ENCODE data around the gene OPRD1. TPM values are rescaled to one million over a fixed set of nuclear protein-coding genes. Genes with fewer than 3 reads are reported as not detected.

OPRD1 gene
- total RNA-seq, 1 donor from 2014 or later = not detected

DNA sequence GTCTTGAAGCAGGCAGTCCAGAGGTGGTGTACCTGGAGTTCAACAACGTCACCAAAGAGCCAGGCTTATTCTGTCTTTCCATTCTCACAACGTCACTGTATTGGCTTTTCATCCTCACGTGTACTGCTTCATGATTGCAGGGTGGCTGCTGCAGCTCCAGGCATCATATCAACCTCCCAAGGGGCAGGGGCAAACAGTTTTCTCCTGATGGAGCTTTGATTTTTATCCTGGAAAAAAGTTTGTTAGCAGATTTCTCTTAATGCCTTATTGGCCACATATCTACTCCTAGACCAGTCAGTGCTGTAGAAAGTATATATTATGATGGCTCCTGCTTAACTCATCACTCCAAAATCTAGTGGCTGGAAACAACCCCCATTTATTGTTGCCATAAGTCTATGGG is 8.3 kb upstream of the OPRD1 start:
- no peak overlapping the region for H3K27ac ChIP-seq (replicated peaks)
- no peaks in the 10 kb centered on the region for H3K9me3 ChIP-seq (replicated peaks)
- H3K36me3 ChIP-seq = no peaks in the 10 kb centered on the region
- peaks cover 23% of the 10 kb centered on the region for H3K27me3 ChIP-seq (ENCODE audit: low read depth)
- DNase-seq = no peak
- TF ChIP-seq, protein P1, sequence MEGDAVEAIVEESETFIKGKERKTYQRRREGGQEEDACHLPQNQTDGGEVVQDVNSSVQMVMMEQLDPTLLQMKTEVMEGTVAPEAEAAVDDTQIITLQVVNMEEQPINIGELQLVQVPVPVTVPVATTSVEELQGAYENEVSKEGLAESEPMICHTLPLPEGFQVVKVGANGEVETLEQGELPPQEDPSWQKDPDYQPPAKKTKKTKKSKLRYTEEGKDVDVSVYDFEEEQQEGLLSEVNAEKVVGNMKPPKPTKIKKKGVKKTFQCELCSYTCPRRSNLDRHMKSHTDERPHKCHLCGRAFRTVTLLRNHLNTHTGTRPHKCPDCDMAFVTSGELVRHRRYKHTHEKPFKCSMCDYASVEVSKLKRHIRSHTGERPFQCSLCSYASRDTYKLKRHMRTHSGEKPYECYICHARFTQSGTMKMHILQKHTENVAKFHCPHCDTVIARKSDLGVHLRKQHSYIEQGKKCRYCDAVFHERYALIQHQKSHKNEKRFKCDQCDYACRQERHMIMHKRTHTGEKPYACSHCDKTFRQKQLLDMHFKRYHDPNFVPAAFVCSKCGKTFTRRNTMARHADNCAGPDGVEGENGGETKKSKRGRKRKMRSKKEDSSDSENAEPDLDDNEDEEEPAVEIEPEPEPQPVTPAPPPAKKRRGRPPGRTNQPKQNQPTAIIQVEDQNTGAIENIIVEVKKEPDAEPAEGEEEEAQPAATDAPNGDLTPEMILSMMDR (IDR thresholded peaks at IDR 0.05; ENCODE audit: borderline replicate concordance) = no peak
- H3K4me1 ChIP-seq = no peaks in the 10 kb centered on the region
- no peak overlapping the region for H3K4me3 ChIP-seq
- intact Hi-C loops (cut with micrococcal nuclease) = no loop called here

DNA sequence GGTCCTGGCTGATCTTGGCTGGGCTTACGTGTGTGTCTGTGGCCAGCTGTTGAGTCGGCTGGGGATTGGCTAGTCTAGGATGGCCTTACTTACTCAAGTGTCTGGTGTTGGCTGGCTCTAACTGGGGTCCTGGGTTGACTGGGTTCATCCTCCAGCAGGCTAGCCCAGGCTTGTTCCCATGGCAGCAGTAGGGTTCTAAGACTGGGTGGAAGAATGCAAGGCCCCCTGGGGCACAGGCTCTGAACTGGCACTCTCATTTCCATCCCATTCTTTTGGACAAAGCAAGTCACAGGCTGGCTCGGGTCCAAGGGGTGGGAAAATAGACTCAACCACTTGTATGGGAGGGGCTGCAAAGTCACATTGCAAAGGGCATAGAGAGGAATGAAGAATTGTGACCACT is 7.9 kb upstream of the OPRD1 start:
- no peak overlapping the region for H3K4me3 ChIP-seq
- H3K36me3 ChIP-seq = no peaks in the 10 kb centered on the region
- H3K27me3 ChIP-seq (ENCODE audit: low read depth) = peaks cover 27% of the 10 kb centered on the region
- TF ChIP-seq, protein P1 (IDR thresholded peaks at IDR 0.05; ENCODE audit: borderline replicate concordance) = no peak
- H3K9me3 ChIP-seq (replicated peaks) = no peaks in the 10 kb centered on the region
- DNase-seq = no peak
- no peaks in the 10 kb centered on the region for H3K4me1 ChIP-seq
- intact Hi-C loops (cut with micrococcal nuclease) = no loop called here
- H3K27ac ChIP-seq (replicated peaks) = no peak overlapping the region

DNA sequence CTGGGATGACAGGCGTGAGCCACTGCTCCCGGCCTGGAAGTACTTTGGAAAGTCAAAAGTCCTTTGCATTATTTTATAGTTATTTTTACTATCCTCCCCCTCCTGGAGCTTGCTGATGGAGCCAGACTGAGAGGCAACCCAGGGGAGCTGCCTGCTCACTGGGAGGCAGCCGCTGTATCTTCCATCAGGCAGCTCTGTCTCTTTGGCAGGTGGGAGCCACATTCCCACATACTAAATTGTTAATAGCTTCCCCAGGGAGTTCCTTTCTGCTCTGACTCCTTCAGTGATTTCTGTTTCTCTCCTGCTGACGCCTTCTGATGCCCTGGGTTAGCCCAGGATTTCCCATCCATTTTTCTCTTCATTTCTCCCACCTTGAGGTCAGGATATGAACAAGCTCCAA is 4.9 kb upstream of the OPRD1 start:
- Histone ChIP-seq H3K9me3 (replicated peaks) (no peaks in the 10 kb centered on the region), H3K4me3 (no peak overlapping the region), H3K27ac (replicated peaks) (no peak overlapping the region), H3K4me1 (no peaks in the 10 kb centered on the region), H3K36me3 (no peaks in the 10 kb centered on the region), H3K27me3 (ENCODE audit: low read depth) (peaks cover 57% of the 10 kb centered on the region)
- no peak for DNase-seq
- TF ChIP-seq, protein P1 (IDR thresholded peaks at IDR 0.05; ENCODE audit: borderline replicate concordance) = no peak
- intact Hi-C loops (cut with micrococcal nuclease) = no loop called here

DNA sequence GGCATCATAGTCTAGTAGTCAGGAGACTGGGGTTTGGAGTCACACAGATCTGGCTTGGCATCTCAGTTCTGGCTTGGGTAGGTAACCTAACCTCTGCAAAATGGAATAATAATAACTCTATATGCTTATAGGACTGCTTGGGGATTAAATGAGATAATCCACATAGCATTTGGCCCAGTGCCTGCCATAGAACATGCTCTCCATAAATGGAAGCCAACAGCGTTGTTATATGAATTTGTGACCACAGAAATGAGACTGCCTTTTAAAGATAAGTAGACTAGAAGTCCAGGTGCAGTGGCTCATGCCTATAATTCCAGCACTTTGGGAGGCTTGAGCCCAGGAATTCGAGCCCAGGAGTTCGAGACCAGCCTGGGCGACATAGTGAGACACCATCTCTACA is 4.0 kb upstream of the OPRD1 start:
- DNase-seq = no peak
- intact Hi-C loops (cut with micrococcal nuclease) = no loop called here
- H3K4me3 ChIP-seq = no peak overlapping the region
- H3K9me3 ChIP-seq (replicated peaks) = no peaks in the 10 kb centered on the region
- H3K27me3 ChIP-seq (ENCODE audit: low read depth) = peaks cover 66% of the 10 kb centered on the region
- no peaks in the 10 kb centered on the region for H3K36me3 ChIP-seq
- no peaks in the 10 kb centered on the region for H3K4me1 ChIP-seq
- TF ChIP-seq, protein P1 (IDR thresholded peaks at IDR 0.05; ENCODE audit: borderline replicate concordance) = no peak
- H3K27ac ChIP-seq (replicated peaks) = no peak overlapping the region

DNA sequence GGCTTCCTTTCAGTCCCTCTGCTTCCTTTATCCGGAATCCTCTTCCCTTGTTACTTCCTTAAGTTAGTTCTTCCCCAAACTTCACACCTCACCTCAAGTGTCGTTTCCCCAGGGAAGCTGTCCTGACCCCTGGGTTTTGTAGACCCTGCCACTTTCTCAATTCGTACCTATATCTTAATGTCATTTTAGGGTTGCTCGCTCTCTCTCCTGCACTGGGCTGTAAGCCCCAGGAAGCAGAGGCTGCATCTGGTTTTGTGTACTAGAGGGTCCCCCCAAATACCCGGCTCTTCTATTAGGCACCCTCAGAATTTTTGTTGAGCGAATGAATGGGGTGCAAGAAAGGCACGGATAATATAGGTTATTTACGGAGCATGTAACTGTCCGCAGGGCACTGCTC is 603 bp upstream of the OPRD1 start:
- no peaks in the 10 kb centered on the region for H3K36me3 ChIP-seq
- H3K4me3 ChIP-seq = no peak overlapping the region
- TF ChIP-seq, protein P1 (IDR thresholded peaks at IDR 0.05; ENCODE audit: borderline replicate concordance) = no peak
- no peak for DNase-seq
- intact Hi-C loops (cut with micrococcal nuclease) = no loop called here
- H3K9me3 ChIP-seq (replicated peaks) = no peaks in the 10 kb centered on the region
- no peak overlapping the region for H3K27ac ChIP-seq (replicated peaks)
- peaks cover 93% of the 10 kb centered on the region for H3K27me3 ChIP-seq (ENCODE audit: low read depth)
- H3K4me1 ChIP-seq = no peaks in the 10 kb centered on the region
